ENCODE measurements around the gene SBF2.

DNA sequence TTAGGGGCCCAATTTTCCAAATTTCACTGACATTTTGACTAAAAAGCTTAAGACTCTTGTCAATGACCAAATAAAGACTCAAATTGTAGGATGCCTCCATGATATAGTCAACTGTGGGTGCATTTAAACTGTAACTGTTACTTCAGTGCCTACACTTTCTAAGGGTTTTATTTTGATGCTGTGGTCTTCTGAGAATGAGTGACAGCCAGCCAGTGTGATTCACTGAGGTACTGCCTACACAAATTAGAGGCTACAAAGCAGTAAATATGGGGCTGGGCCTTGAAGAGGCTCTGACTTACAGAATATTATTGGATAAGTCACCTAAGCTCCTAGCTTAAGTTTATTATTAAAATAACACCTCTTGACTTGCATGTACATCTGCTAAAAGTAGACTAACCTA, 419.6 kb downstream of the SBF2 start:
- TF ChIP-seq POLR2A (conservative IDR thresholded peaks at IDR 0.05): no peak
- no peak for TF ChIP-seq FOXM1 (IDR thresholded peaks at IDR 0.05; ENCODE audit: low read depth)
- TF ChIP-seq FOXM1 (CRISPR knock-in tag; IDR thresholded peaks at IDR 0.05; ENCODE audit: low read depth): no peak
- TF ChIP-seq ATF7 (IDR thresholded peaks at IDR 0.05): no peak
- no peak for TF ChIP-seq EZH2 (IDR thresholded peaks at IDR 0.05; ENCODE audit: borderline replicate concordance, low read depth, low read length)
- no peak for TF ChIP-seq CEBPB (tag; IDR thresholded peaks at IDR 0.05)
- no peak for TF ChIP-seq GTF2F1 (IDR thresholded peaks at IDR 0.05; ENCODE audit: low read depth, low read length)
- TF ChIP-seq ZNF830 (CRISPR knock-in tag; IDR thresholded peaks at IDR 0.05): no peak
- TF ChIP-seq ZFP1 (CRISPR knock-in tag; IDR thresholded peaks at IDR 0.05): no peak
- TF ChIP-seq, protein P1, sequence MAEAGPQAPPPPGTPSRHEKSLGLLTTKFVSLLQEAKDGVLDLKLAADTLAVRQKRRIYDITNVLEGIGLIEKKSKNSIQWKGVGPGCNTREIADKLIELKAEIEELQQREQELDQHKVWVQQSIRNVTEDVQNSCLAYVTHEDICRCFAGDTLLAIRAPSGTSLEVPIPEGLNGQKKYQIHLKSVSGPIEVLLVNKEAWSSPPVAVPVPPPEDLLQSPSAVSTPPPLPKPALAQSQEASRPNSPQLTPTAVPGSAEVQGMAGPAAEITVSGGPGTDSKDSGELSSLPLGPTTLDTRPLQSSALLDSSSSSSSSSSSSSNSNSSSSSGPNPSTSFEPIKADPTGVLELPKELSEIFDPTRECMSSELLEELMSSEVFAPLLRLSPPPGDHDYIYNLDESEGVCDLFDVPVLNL (CRISPR knock-in tag; IDR thresholded peaks at IDR 0.05; ENCODE audit: low read depth): no peak
- TF ChIP-seq, protein P2, sequence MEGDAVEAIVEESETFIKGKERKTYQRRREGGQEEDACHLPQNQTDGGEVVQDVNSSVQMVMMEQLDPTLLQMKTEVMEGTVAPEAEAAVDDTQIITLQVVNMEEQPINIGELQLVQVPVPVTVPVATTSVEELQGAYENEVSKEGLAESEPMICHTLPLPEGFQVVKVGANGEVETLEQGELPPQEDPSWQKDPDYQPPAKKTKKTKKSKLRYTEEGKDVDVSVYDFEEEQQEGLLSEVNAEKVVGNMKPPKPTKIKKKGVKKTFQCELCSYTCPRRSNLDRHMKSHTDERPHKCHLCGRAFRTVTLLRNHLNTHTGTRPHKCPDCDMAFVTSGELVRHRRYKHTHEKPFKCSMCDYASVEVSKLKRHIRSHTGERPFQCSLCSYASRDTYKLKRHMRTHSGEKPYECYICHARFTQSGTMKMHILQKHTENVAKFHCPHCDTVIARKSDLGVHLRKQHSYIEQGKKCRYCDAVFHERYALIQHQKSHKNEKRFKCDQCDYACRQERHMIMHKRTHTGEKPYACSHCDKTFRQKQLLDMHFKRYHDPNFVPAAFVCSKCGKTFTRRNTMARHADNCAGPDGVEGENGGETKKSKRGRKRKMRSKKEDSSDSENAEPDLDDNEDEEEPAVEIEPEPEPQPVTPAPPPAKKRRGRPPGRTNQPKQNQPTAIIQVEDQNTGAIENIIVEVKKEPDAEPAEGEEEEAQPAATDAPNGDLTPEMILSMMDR (IDR thresholded peaks at IDR 0.05 in 2 of 3, conservative IDR thresholded peaks at IDR 0.05 in 1 of 3; ENCODE audit: insufficient read depth in 2 of 3, low read depth in 1 of 3, low read length in 3 of 3): no peak
